HAP-1 (cell line): Measurements from ENCODE around the gene GPR65.

Source experiments
- DNase-seq, 2 experiments: peaks; one replicate each; pipeline ENCODE4 v3.0.0-alpha.2; 2016 to 2020; ENCODE audit warnings: low spot score in 2 of 2
- H3K27me3 ChIP-seq: fragments of 250-450 bp; sonication (Bioruptor Pico); 2 replicates; pipeline ENCODE4 v1.5.1; 2020; ENCODE audit warnings: low read depth, mild to moderate bottlenecking, moderate library complexity
- H3K36me3 ChIP-seq: fragments of 250-450 bp; sonication (Bioruptor Pico); replicated peaks from 2 replicates; pipeline ENCODE4 v1.5.1; 2020; ENCODE audit warnings: mild to moderate bottlenecking
- H3K4me1 ChIP-seq: fragments of 250-450 bp; sonication (Bioruptor Pico); 2 replicates; pipeline ENCODE4 v1.5.1; 2020; ENCODE audit warnings: mild to moderate bottlenecking
- H3K4me3 ChIP-seq: fragments of 250-450 bp; sonication (Bioruptor Pico); 2 replicates; pipeline ENCODE4 v1.5.1; 2020; ENCODE audit warnings: mild to moderate bottlenecking, moderate library complexity
- H3K9me3 ChIP-seq: fragments of 250-450 bp; sonication (Bioruptor Pico); 2 replicates; pipeline ENCODE4 v1.5.1; 2020; ENCODE audit warnings: mild to moderate bottlenecking, moderate library complexity
- in situ Hi-C: fragments of 300-500 bp; cut with MboI; formaldehyde crosslinking; loops from 3 replicates; pipeline ENCODE4 v1.14.3; 2020; ENCODE audit warnings: low sequenced_read_pairs, inconsistent platforms, mixed read lengths

GPR65 gene

GRCh38 chr14:88034076-88034475, 29.1 kb downstream of the GPR65 start:
- H3K4me1 ChIP-seq = no peaks in the 10 kb centered on the region
- no peak for DNase-seq
- H3K27me3 ChIP-seq = no peaks in the 10 kb centered on the region
- H3K36me3 ChIP-seq = no peaks in the 10 kb centered on the region
- in situ Hi-C loops = no loop called here
- no peak overlapping the region for H3K4me3 ChIP-seq
- no peaks in the 10 kb centered on the region for H3K9me3 ChIP-seq

DNA sequence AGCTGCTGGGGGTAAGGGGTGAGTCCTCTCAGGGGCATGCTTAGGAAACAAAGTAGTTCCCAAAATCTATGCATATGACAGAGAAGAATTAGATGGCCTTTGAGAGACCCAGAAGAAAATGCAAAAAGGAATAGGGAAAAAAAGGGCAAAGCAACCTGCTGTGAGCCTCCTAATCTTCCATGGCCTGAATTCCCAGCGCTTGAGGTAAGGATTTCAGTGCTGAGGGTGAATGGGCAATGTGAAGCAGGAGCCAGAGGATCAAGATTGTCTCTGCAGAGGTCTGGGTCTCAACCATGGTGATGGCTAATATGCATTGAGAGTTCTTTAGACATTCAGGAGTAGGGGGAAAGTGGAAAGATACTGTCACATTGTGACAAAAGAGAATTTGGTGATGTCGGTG, 31.5 kb downstream of the GPR65 start:
- in situ Hi-C loops = no loop called here
- no peak for DNase-seq
- no peaks in the 10 kb centered on the region for H3K36me3 ChIP-seq

GRCh38 chr14:88037325-88037724, 32.4 kb downstream of the GPR65 start:
- Histone ChIP-seq H3K4me1 (no peaks in the 10 kb centered on the region), H3K9me3 (no peaks in the 10 kb centered on the region), H3K4me3 (no peak overlapping the region), H3K36me3 (no peaks in the 10 kb centered on the region), H3K27me3 (no peaks in the 10 kb centered on the region)
- in situ Hi-C loops = no loop called here
- DNase-seq = no peak

More for the DNA sequence above, 31.5 kb downstream of the GPR65 start:
- no peaks in the 10 kb centered on the region for H3K9me3 ChIP-seq
- H3K4me1 ChIP-seq = no peaks in the 10 kb centered on the region
- no peak overlapping the region for H3K4me3 ChIP-seq
- H3K27me3 ChIP-seq = no peaks in the 10 kb centered on the region

- H3K4me3 ChIP-seq = no peak overlapping the region
- in situ Hi-C loops = no loop called here
- no peaks in the 10 kb centered on the region for H3K9me3 ChIP-seq
- no peaks in the 10 kb centered on the region for H3K27me3 ChIP-seq
- no peak for DNase-seq
- H3K36me3 ChIP-seq = no peaks in the 10 kb centered on the region
- no peaks in the 10 kb centered on the region for H3K4me1 ChIP-seq
These were observed 34.3 kb downstream of the GPR65 start for GRCh38 chr14:88039197-88039596.

- H3K36me3 ChIP-seq = no peaks in the 10 kb centered on the region
- H3K4me3 ChIP-seq = no peak overlapping the region
- in situ Hi-C loops = no loop called here
- H3K4me1 ChIP-seq = no peaks in the 10 kb centered on the region
- no peak for DNase-seq
- no peaks in the 10 kb centered on the region for H3K9me3 ChIP-seq
- no peaks in the 10 kb centered on the region for H3K27me3 ChIP-seq
These were observed 35.2 kb downstream of the GPR65 start for GRCh38 chr14:88040146-88040545.

- H3K27me3 ChIP-seq = no peaks in the 10 kb centered on the region
- H3K9me3 ChIP-seq = no peaks in the 10 kb centered on the region
- no peak overlapping the region for H3K4me3 ChIP-seq
- DNase-seq = no peak
- H3K36me3 ChIP-seq = no peaks in the 10 kb centered on the region
- in situ Hi-C loops = no loop called here
- no peaks in the 10 kb centered on the region for H3K4me1 ChIP-seq
These were observed 38.9 kb downstream of the GPR65 start for GRCh38 chr14:88043529-88044443.

GRCh38 chr14:88044444-88044758, 39.5 kb downstream of the GPR65 start:
- Histone ChIP-seq H3K9me3 (no peaks in the 10 kb centered on the region), H3K4me1 (no peaks in the 10 kb centered on the region)

DNA sequence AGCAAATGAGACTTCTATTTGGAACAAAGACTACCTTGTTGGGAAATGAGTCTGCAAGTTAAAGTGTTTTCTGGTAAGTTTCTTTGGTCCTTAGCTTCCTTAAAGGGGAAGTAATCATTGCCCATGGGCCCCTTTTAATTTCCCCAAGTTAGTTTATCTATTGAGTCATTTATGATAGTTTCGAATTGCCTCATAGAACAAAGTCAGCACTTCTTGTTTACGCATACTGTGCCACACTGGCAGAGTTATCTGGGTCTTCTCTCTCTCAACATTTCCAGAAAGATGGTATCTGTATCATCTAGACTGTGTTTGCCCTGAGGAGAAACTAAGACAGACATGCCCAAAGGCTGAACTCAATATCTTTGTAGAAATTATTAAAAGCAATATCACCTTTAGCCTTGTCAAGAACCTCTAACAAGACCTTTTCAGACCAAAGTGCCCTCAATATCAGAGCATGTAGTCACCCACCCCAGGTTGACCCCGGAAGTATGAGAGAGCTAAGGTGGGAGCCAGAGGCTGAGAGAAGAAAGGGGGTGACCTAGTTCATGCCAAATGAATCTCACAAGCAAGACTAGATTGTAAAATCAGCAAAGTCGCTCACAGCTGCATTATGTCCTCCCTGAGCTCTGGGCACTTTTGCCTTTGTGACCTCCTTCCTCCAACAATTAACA, 40.0 kb downstream of the GPR65 start:
- H3K27me3 ChIP-seq = no peaks in the 10 kb centered on the region
- in situ Hi-C loops = no loop called here
- H3K4me3 ChIP-seq = no peak overlapping the region
- no peak for DNase-seq
- no peaks in the 10 kb centered on the region for H3K36me3 ChIP-seq
- no peaks in the 10 kb centered on the region for H3K4me1 ChIP-seq
- H3K9me3 ChIP-seq = no peaks in the 10 kb centered on the region

More at GRCh38 chr14:88044444-88044758, 39.5 kb downstream of the GPR65 start:
- Histone ChIP-seq H3K36me3 (no peaks in the 10 kb centered on the region), H3K4me3 (no peak overlapping the region), H3K27me3 (no peaks in the 10 kb centered on the region)
- in situ Hi-C loops = no loop called here
- no peak for DNase-seq

DNA sequence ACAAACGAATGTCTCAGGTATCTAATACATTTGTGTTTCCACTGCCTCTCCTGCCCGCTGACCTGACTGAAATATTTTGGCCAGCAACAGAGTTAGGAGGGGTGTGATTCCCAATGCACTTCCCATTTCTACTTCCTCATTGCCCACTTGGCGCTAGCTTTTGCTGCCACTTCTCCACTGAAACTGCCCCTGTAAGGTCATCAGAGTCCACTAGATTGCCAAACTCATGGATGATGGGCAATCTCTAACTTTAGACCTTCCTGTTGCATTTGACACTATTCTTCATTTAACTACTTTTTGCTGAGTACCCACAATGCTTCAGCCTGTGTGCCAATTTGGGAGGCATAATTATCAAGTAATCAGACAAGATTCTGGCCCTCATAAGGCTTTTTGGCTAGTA, 40.8 kb downstream of the GPR65 start:
- Histone ChIP-seq H3K4me3 (no peak overlapping the region), H3K4me1 (no peaks in the 10 kb centered on the region), H3K36me3 (no peaks in the 10 kb centered on the region), H3K27me3 (no peaks in the 10 kb centered on the region), H3K9me3 (no peaks in the 10 kb centered on the region)
- no peak for DNase-seq
- in situ Hi-C loops = no loop called here

DNA sequence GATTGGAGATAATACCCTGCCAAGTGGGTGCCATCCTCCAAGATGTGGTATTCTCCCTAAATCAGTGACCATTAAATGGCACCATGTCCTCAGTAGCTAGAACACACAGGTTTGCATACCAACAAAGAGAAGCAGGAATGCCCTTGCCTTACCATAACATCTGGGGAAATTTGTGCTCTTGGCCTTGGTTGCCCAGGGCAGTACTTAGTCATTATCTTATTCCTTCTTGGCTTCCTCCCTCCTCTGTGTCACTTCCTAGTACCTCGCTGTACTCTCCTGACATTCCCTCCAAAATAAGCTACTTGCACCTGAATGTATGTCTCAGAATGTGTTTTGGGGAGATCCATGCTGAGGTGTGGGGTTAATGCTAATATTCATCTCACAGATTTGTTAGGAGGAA, 43.4 kb downstream of the GPR65 start:
- Histone ChIP-seq H3K36me3 (no peaks in the 10 kb centered on the region), H3K4me3 (no peak overlapping the region), H3K9me3 (no peaks in the 10 kb centered on the region), H3K4me1 (no peaks in the 10 kb centered on the region), H3K27me3 (no peaks in the 10 kb centered on the region)
- DNase-seq = no peak
- in situ Hi-C loops = no loop called here

GRCh38 chr14:88049266-88049665, 44.3 kb downstream of the GPR65 start:
- no peak for DNase-seq
- Histone ChIP-seq H3K9me3 (no peaks in the 10 kb centered on the region), H3K36me3 (no peaks in the 10 kb centered on the region), H3K4me3 (no peak overlapping the region), H3K27me3 (no peaks in the 10 kb centered on the region), H3K4me1 (no peaks in the 10 kb centered on the region)
- in situ Hi-C loops = no loop called here

GRCh38 chr14:88049936-88050335, 45.0 kb downstream of the GPR65 start:
- Histone ChIP-seq H3K27me3 (no peaks in the 10 kb centered on the region), H3K9me3 (no peaks in the 10 kb centered on the region), H3K4me1 (no peaks in the 10 kb centered on the region), H3K36me3 (no peaks in the 10 kb centered on the region), H3K4me3 (no peak overlapping the region)
- in situ Hi-C loops = no loop called here
- DNase-seq = no peak

DNA sequence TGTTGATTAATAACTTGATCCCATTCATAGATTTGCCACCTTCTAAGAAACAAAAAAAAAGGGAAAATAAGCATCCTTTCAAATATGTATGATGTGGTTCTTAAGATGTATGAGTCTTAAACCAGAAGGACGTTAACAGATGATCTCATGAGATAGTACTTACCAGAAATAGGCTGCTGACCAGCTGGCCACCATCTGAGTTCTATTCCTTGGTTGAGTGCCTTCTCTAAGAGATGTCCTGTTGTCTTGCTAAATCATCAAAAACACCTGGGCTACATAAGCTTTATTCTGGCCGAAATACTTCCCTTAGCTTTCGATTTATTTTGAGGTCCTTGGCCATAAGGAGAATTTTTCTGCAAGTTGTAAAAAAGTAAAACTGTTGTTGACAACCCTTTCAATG, 55.6 kb downstream of the GPR65 start:
- H3K4me3 ChIP-seq = no peak overlapping the region
- no peak for DNase-seq
- H3K4me1 ChIP-seq = no peaks in the 10 kb centered on the region
- H3K36me3 ChIP-seq = no peaks in the 10 kb centered on the region
- in situ Hi-C loops = no loop called here
- no peaks in the 10 kb centered on the region for H3K9me3 ChIP-seq
- no peaks in the 10 kb centered on the region for H3K27me3 ChIP-seq

DNA sequence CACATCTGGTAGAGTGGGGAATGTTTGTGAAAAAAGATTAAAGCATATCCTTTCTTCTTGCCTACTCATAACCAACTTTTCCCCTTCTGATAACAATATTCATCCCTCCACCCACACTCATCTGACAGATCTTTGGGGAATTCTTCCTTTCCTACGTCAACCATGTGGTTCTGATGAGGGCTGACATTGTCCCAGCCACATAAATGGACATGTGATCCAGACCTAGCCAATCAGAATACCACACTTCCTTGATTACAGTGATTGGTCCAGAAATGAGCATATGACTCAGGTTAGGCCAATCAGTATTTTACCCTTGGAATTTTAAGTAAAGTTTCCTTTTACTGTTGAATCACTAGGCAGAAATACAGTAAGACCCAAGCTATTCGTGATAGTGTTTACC, 58.9 kb downstream of the GPR65 start:
- Histone ChIP-seq H3K9me3 (no peaks in the 10 kb centered on the region), H3K27me3 (no peaks in the 10 kb centered on the region), H3K4me3 (no peak overlapping the region), H3K4me1 (no peaks in the 10 kb centered on the region), H3K36me3 (no peaks in the 10 kb centered on the region)
- no peak for DNase-seq
- in situ Hi-C loops = no loop called here
